HCT116 (cell line): ENCODE measurements around the gene XYLT1. TPM values are rescaled to one million over a fixed set of nuclear protein-coding genes. Genes with fewer than 3 reads are reported as not detected.

Experiments
- ATAC-seq: fragments of 200-7000 bp; cut with Tn5 transposase; 2 replicates; pipeline ENCODE4 v1.9.1; 2020; ENCODE audit warnings: mild to moderate bottlenecking, moderate library complexity
- BruUV-seq: library from RNA; stranded (reverse); fragments of 400-500 nt; replicated peaks from 2 replicates; lab custom pipeline; 2021; lab: Mats Ljungman, UMichigan
- CTCF ChIA-PET: fragments of 300-600 bp; sonication (Branson Sonifier 250); formaldehyde crosslinking; loops from one replicate; lab custom pipeline; 2021; ENCODE audit warnings: antibody characterized with exemption; lab: Charles Lee
- POLR2A ChIA-PET: fragments of 300-600, 350-600 bp; sonication (Branson Sonifier 250); formaldehyde crosslinking; loops from one replicate; lab custom pipeline; 2021; ENCODE audit warnings: antibody characterized with exemption; lab: Charles Lee
- RAD21 ChIA-PET, 2 experiments: fragments of 300-600 bp; sonication (Branson Sonifier 250); formaldehyde crosslinking; loops; one replicate each; lab custom pipeline; 2023; ENCODE audit warnings: low total read pairs in 2 of 2; ENCODE audit not compliant: uncharacterized antibody in 2 of 2, unreplicated experiment in 2 of 2, low non-redundant PET in 1 of 2; lab: Charles Lee
- DNase-seq: peaks from one replicate; pipeline ENCODE4 v3.0.0-alpha.2; 2010; ENCODE audit warnings: low read depth, low spot score
- H2AFZ ChIP-seq: fragments of 200-600 bp; shearing (Covaris generic), sonication (generic); 2 replicates; pipeline ENCODE4 v1.6.1; 2017; ENCODE audit warnings: low read depth, mixed run types, mixed read lengths, antibody characterized with exemption, low read length; ENCODE audit not compliant: poor library complexity, severe bottlenecking
- H3K27ac ChIP-seq: 2 replicates; pipeline ENCODE4 v1.5.1; 2012; ENCODE audit warnings: low read depth, low read length
- H3K27me3 ChIP-seq: fragments of 200-600 bp; sonication (generic); 2 replicates; pipeline ENCODE4 v1.6.1; 2016; ENCODE audit warnings: mixed run types, low read length, mixed read lengths; ENCODE audit not compliant: insufficient read depth
- H3K36me3 ChIP-seq, 2 experiments: fragments of 200-500 bp in 1 of 2; fragments of 200-600 bp in 1 of 2; sonication (Bioruptor generic) in 1 of 2; sonication (generic) in 1 of 2; 2 replicates each; pipeline versions ENCODE4 v1.5.1 to v1.6.1; 2014 to 2016; ENCODE audit warnings: low read length in 2 of 2, inconsistent platforms in 1 of 2, mixed read lengths in 1 of 2, mixed run types in 1 of 2; ENCODE audit not compliant: insufficient read depth in 2 of 2, control insufficient read depth in 1 of 2
- H3K4me1 ChIP-seq, 2 experiments: fragments of 200-600 bp in 1 of 2; sonication (generic) in 1 of 2; 2 replicates each; pipeline versions ENCODE4 v1.5.1 to v1.6.1; 2012 to 2017; ENCODE audit warnings: low read length in 2 of 2, inconsistent platforms in 1 of 2, mild to moderate bottlenecking in 1 of 2, mixed read lengths in 1 of 2, mixed run types in 1 of 2, moderate library complexity in 1 of 2; ENCODE audit not compliant: insufficient read depth in 2 of 2, control insufficient read depth in 1 of 2
- H3K4me2 ChIP-seq: fragments of 200-600 bp; sonication (generic); 2 replicates; pipeline ENCODE4 v1.6.1; 2017; ENCODE audit warnings: mixed run types, low read length, mixed read lengths
- H3K4me3 ChIP-seq, 2 experiments: fragments of 200-600 bp in 1 of 2; sonication (generic) in 1 of 2; replicated peaks in 1 of 2; 2 replicates each; pipeline ENCODE4 v1.5.1; 2011 to 2016; ENCODE audit warnings: low read length in 2 of 2, control low read depth in 1 of 2, low read depth in 1 of 2, mild to moderate bottlenecking in 1 of 2, mixed read lengths in 1 of 2, mixed run types in 1 of 2
- H3K79me2 ChIP-seq: fragments of 200-600 bp; sonication (generic); 2 replicates; pipeline ENCODE4 v1.6.1; 2017; ENCODE audit warnings: mild to moderate bottlenecking, mixed run types, low read length, moderate library complexity, mixed read lengths; ENCODE audit not compliant: insufficient read depth
- H3K9ac ChIP-seq: fragments of 200-600 bp; sonication (generic); 2 replicates; pipeline ENCODE4 v1.6.1; 2016; ENCODE audit warnings: low read length, mixed read lengths
- H3K9me2 ChIP-seq: fragments of 200-600 bp; sonication (generic), shearing (Covaris generic); 2 replicates; pipeline ENCODE4 v1.6.1; 2017; ENCODE audit warnings: mixed run types, mild to moderate bottlenecking, moderate library complexity; ENCODE audit not compliant: insufficient read depth
- H3K9me3 ChIP-seq, 2 experiments: fragments of 200-500 bp in 1 of 2; fragments of 200-600 bp in 1 of 2; sonication (Bioruptor generic) in 1 of 2; sonication (generic) in 1 of 2; 2 replicates each; pipeline ENCODE4 v1.6.1; 2014 to 2017; ENCODE audit warnings: low read length in 2 of 2, mixed read lengths in 2 of 2, inconsistent platforms in 1 of 2, low read depth in 1 of 2, mild to moderate bottlenecking in 1 of 2, mixed run types in 1 of 2, moderate library complexity in 1 of 2; ENCODE audit not compliant: control insufficient read depth in 1 of 2, insufficient read depth in 1 of 2
- H4K20me1 ChIP-seq: fragments of 200-600 bp; sonication (generic), shearing (Covaris generic); 2 replicates; pipeline ENCODE4 v1.6.1; 2017; ENCODE audit warnings: mixed run types, mild to moderate bottlenecking, moderate library complexity; ENCODE audit not compliant: insufficient read depth
- CBX3 ChIP-seq: IDR thresholded peaks from 2 replicates; pipeline ENCODE4 v1.6.1; 2012; ENCODE audit warnings: low read depth
- CEBPB ChIP-seq: IDR thresholded peaks from 2 replicates; pipeline ENCODE4 v1.6.1; 2012; ENCODE audit warnings: low read depth
- CTCF ChIP-seq, 3 experiments: fragments of 200-600 bp in 1 of 3; sonication (generic) in 1 of 3; IDR thresholded peaks in 2 of 3; conservative IDR thresholded peaks in 1 of 3; 2 replicates each; pipeline ENCODE4 v1.5.1; 2012 to 2017; ENCODE audit warnings: low read depth in 2 of 3, low read length in 2 of 3, antibody characterized with exemption in 1 of 3, borderline replicate concordance in 1 of 3, control low read depth in 1 of 3, mild to moderate bottlenecking in 1 of 3, mixed read lengths in 1 of 3, mixed run types in 1 of 3, moderate library complexity in 1 of 3; ENCODE audit not compliant: insufficient read depth in 1 of 3
- EGR1 ChIP-seq: IDR thresholded peaks from 2 replicates; pipeline ENCODE4 v1.6.1; 2012; ENCODE audit warnings: low read depth
- EZH2 ChIP-seq: fragments of 200-600 bp; sonication (generic); IDR thresholded peaks from 2 replicates; pipeline ENCODE4 v1.6.1; 2017; ENCODE audit warnings: antibody characterized with exemption, mixed run types
- EZH2phosphoT487 ChIP-seq: fragments of 200-600 bp; IDR thresholded peaks from 2 replicates; pipeline ENCODE4 v1.6.1; 2018; ENCODE audit warnings: antibody characterized with exemption, borderline replicate concordance
- FOSL1 ChIP-seq: IDR thresholded peaks from 2 replicates; pipeline ENCODE4 v1.6.1; 2012; ENCODE audit warnings: low read depth
- JUND ChIP-seq: IDR thresholded peaks from 2 replicates; pipeline ENCODE4 v1.6.1; 2012
- MAX ChIP-seq: IDR thresholded peaks from 2 replicates; pipeline ENCODE4 v1.6.1; 2012
- POLR2AphosphoS5 ChIP-seq: IDR thresholded peaks from 2 replicates; pipeline ENCODE4 v1.6.1; 2011; ENCODE audit warnings: mild to moderate bottlenecking, low read depth, low read length, moderate library complexity
- SIN3A ChIP-seq: IDR thresholded peaks from 2 replicates; pipeline ENCODE4 v1.6.1; 2012; ENCODE audit warnings: low read depth
- SP1 ChIP-seq: IDR thresholded peaks from 2 replicates; pipeline ENCODE4 v1.6.1; 2012; ENCODE audit warnings: low read depth
- SRF ChIP-seq: IDR thresholded peaks from 2 replicates; pipeline ENCODE4 v1.6.1; 2012; ENCODE audit warnings: low read depth
- TCF7L2 ChIP-seq: IDR thresholded peaks from 2 replicates; pipeline ENCODE4 v1.7.0; 2011; ENCODE audit warnings: borderline replicate concordance, inconsistent platforms; ENCODE audit not compliant: insufficient read depth, insufficient read length; ENCODE audit errors: extremely low read depth
- YY1 ChIP-seq: IDR thresholded peaks from 2 replicates; pipeline ENCODE4 v1.6.1; 2011; ENCODE audit warnings: low read length, low read depth, moderate library complexity, mild to moderate bottlenecking; ENCODE audit not compliant: insufficient replicate concordance; ENCODE audit errors: extremely low read depth
- ZFX ChIP-seq: fragments of 450-650 bp; IDR thresholded peaks from 2 replicates; pipeline ENCODE4 v1.6.1; 2017
- intact Hi-C: fragments of 100-400 bp; cut with micrococcal nuclease; formaldehyde crosslinking; loops from 2 replicates; pipeline ENCODE4 v1.10.0; 2022
- total RNA-seq: library from RNA; stranded (reverse); gene quantifications from one replicate; pipeline ENCODE4 v1.2.1, GENCODE V29; 2021; ENCODE audit not compliant: unreplicated experiment
- TF ChIP-seq, protein P1 (sequence below): IDR thresholded peaks from 2 replicates; pipeline ENCODE4 v1.6.1; 2012
- TF ChIP-seq, protein P2 (sequence below): IDR thresholded peaks from 2 replicates; pipeline ENCODE4 v1.6.1; 2012; ENCODE audit warnings: low read depth

XYLT1 gene
- total RNA-seq, 1 experiment from 2014 or later = 4.5 TPM

- RAD21 ChIA-PET = no interaction called here
- no peak overlapping the region for H3K27ac ChIP-seq
- H3K4me2 ChIP-seq = no peak overlapping the region
- POLR2A ChIA-PET = no interaction called here
- intact Hi-C loops = no loop called here
- CTCF ChIA-PET = no interaction called here
- no peaks in the 10 kb centered on the region for H3K9me2 ChIP-seq
- no TSS peak for BruUV-seq
- no peaks in the 10 kb centered on the region for H3K36me3 ChIP-seq
- no peak for ATAC-seq
- H3K4me1 ChIP-seq = 0 out of 4 replicates have a peak, but pooled peaks cover 0 to 3% of the 10 kb centered on the region in 2 experiments
- H4K20me1 ChIP-seq = no peaks in the 10 kb centered on the region
- no peaks in the 10 kb centered on the region for H3K79me2 ChIP-seq
- TF ChIP-seq CBX3 (no peak), TCF7L2 (no peak), JUND (no peak), EZH2 (no peak), MAX (no peak), EGR1 (no peak), SP1 (no peak), ZFX (no peak), FOSL1 (no peak), YY1 (no peak), CTCF (IDR thresholded peaks at IDR 0.05 in 2 of 3, conservative IDR thresholded peaks at IDR 0.05 in 1 of 3; ENCODE audit: borderline replicate concordance in 1 of 3, insufficient read depth in 1 of 3, low read depth in 2 of 3, low read length in 2 of 3) (no peak), SIN3A (no peak), CEBPB (no peak), EZH2phosphoT487 (no peak), SRF (no peak), POLR2AphosphoS5 (no peak)
- TF ChIP-seq, protein P1, sequence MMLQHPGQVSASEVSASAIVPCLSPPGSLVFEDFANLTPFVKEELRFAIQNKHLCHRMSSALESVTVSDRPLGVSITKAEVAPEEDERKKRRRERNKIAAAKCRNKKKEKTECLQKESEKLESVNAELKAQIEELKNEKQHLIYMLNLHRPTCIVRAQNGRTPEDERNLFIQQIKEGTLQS = no peak
- TF ChIP-seq, protein P2, sequence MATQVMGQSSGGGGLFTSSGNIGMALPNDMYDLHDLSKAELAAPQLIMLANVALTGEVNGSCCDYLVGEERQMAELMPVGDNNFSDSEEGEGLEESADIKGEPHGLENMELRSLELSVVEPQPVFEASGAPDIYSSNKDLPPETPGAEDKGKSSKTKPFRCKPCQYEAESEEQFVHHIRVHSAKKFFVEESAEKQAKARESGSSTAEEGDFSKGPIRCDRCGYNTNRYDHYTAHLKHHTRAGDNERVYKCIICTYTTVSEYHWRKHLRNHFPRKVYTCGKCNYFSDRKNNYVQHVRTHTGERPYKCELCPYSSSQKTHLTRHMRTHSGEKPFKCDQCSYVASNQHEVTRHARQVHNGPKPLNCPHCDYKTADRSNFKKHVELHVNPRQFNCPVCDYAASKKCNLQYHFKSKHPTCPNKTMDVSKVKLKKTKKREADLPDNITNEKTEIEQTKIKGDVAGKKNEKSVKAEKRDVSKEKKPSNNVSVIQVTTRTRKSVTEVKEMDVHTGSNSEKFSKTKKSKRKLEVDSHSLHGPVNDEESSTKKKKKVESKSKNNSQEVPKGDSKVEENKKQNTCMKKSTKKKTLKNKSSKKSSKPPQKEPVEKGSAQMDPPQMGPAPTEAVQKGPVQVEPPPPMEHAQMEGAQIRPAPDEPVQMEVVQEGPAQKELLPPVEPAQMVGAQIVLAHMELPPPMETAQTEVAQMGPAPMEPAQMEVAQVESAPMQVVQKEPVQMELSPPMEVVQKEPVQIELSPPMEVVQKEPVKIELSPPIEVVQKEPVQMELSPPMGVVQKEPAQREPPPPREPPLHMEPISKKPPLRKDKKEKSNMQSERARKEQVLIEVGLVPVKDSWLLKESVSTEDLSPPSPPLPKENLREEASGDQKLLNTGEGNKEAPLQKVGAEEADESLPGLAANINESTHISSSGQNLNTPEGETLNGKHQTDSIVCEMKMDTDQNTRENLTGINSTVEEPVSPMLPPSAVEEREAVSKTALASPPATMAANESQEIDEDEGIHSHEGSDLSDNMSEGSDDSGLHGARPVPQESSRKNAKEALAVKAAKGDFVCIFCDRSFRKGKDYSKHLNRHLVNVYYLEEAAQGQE = no peak
- no peak overlapping the region for H2AFZ ChIP-seq
- H3K27me3 ChIP-seq = peaks cover 12% of the 10 kb centered on the region; the same call in 1 of the 2 replicates
- no peak overlapping the region for H3K4me3 ChIP-seq
- DNase-seq = no peak
- H3K9ac ChIP-seq = no peak overlapping the region
- H3K9me3 ChIP-seq = no peaks in the 10 kb centered on the region
These were observed 102.3 kb downstream of the XYLT1 start for GRCh38 chr16:17368446-17368845.
